B cell (primary cell): ENCODE measurements around the gene EHD2.

Source experiments
- CTCF ChIP-seq: fragments of 200-600 bp; IDR thresholded peaks from one replicate; pipeline ENCODE4 v1.8.0; 2022; ENCODE audit warnings: antibody characterized with exemption, mild to moderate bottlenecking
- EZH2 ChIP-seq: IDR thresholded peaks from 2 replicates; pipeline ENCODE4 v1.6.1; 2012; ENCODE audit warnings: borderline replicate concordance, low read depth, mild to moderate bottlenecking, moderate library complexity, low read length; ENCODE audit not compliant: insufficient read depth, poor library complexity, severe bottlenecking

GRCh38 chr19:47762151-47762550 lies 48.9 kb downstream of the EHD2 start:
- TF ChIP-seq CTCF (no peak), EZH2 (no peak)
